Activated T-cell treated with anti-CD3 and anti-CD28 coated beads for 1 hour (primary cell): ENCODE data around the gene SBF2.
"Not testable (repeated sequence)": the region's sequence is repeated elsewhere in the genome, so short reads cannot be mapped to it uniquely, and the experiment has no call there.

Experiments used
- DNase-seq: peaks from one replicate; pipeline ENCODE4 v3.0.0-alpha.2; 2020; ENCODE audit warnings: low read depth

Gene SBF2

DNA sequence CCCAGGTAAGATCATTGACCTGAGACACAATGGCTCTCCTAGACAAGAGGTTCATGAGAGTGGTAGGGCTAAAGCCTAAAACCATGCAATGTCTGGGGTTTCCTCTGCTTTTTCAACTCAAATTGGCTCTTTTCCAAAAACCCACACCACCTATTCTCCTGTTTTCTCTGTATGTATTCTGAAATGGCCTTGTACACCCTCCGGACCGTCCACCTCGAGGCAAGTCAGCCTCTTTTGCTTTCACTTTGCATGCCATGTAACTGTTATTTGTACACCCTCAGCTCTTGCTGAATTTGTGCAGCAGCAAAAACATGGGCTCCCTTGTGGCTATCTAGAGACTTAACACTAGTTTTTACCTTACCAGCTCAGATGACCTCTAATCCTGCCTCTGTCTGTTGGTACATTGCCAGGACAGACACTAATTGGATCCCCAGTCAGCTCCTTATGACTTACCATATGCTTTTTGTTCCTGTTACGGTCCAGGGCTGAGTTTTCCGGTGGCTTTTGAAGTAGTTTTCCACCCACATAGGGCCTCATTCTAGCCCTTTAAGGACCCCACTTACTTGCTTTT is 288.0 kb downstream of the SBF2 start:
- DNase-seq: no peak

DNA sequence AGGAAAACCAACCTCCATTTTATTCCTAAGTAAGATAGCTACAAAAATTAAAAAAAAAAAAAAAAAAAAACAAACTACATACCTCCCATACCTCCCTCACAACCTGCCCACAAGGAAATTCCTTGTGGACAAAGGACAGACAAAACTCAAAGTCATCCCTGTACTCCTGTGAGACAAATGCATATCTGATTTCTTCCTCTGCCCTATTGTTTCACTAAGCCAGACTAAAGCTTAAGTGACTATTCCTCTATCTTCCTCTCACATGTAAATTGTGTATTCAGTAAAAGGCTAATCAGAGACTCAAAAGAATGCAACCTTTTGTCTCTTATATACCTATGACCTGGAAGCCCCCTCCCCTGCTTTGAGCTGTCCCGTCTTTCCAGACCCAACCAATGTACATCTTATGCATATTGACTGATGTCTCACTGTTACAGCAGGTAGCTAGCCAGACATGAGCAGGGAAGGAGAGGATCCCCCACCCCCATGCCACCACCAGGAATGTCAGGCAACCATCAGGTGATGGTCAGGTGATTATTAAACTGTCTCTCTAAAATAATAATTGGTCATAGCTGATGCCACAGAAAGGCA is 289.4 kb downstream of the SBF2 start:
- no peak for DNase-seq

DNA sequence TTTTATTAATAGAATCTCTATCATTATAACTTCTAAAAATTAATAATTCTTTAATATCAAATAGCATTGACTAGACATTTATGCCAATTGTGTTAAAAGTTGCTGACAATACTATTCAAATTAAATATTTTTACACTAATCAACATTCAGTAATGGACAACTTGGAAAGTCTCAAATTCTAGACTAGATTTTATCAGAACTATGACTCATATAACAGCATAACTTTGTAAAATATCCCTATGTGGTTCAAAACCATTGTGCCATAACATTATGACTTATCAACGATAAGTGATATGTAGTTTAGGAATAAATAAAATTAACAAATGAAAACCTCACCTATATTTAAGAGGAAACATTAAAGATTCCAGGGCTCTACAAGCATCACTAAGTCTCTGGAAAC is 291.8 kb downstream of the SBF2 start:
- no peak for DNase-seq

DNA sequence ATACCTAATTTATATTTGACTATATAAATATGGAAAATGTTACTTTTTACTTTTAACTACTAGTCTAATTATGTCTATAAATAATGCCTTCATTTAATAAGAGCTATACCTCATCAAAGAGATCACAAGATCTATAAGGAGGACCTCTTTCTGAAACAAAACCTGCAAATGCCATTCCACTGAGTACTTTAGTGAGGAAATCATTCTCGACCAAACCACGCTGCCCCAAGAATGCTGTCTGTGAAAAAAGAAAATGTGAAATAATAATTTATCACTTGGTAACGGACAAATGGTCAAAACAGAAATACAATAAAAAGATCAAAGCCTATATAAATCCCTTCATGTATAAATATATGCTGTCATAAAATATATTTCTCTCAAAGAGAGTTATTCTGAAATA is 301.7 kb downstream of the SBF2 start:
- no peak for DNase-seq

DNA sequence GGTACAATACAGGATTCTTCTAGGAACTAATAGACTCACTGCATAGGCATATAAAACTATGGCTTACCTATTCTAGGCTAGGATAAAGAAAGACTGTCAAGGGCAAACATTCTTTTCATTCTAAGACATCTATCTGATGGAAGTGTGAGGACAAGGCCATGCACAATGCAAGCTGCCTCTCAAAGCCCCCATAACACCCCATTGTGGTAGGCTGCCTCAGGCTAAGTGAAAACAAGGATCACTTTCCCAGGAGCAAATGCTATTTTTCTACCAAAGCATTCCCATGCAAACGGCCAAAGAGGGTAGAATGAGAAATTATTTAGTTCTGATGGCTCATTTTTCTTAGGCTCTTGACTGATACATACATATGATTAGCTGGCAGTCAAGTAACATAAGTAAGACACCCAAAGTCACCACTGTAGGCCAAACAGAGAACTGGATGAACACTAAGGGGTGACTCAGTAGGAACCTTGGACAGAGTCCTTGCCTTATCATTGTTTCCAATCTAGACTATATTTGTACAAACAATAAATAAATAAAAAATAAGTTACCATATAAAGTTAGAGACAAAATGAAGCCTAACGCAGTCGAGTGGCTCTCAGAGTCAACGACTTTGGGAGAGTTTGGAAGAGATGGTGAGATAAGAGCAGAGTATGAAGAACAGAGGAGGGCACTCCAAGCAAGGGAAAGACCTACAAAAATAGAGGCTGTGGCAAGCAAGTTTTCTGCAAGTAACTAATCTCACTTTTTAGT is 303.6 kb downstream of the SBF2 start:
- DNase-seq: no peak

DNA sequence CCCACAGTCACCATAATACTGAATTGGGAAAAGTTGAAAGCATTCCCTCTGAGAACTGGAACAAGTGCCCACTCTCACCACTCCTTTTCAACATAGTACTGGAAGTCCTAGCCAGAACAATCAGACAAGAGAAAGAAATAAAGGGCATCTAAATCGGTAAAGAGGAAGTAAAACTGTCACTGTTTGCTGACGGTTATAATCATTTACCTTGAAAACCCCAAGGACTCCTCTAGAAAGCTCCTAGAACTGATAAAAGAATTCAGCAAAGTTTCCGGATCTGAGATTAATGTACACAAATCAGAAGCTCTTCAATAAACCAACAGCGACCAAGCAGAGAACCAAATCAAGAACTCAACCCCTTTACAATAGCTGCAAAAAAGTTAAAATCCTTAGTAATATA is 306.7 kb downstream of the SBF2 start:
- not testable (repeated sequence) for DNase-seq

DNA sequence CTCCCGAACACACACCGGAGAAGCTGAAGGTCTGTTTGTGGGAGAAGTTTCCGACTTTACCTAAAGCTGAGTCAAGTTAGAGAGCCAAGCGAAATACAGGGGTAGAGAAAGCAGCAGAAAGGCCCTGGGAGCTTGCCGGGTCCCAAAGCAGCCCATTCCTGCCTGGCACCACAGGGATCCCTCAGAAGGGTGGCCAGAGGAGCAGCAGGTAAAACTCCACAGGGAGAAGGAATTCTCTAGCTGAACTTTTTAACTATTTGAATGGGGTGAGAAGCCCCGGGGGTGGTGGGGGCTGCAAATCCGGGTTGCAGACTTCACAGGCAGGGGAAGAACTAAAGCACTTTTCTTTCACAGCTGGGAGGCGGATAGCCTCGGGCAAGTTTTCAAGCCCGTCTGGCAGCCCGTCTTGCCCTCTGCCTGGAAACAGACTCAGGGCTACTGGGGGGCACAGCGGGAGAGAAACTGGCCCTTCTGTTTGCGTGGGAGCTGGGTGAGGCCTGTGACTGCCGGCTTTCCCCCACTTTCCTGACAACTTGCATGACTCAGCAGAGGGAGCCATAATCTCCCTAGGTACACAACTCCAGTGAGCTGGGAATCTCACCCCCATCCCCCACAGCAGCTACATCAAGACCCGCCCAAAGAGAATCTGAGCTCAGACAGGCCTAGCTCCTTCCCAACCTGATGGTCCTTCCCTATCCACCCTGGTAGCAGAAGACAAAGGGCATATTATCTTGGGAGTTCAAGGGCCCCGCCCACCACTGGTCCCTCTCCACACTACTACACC is 311.0 kb downstream of the SBF2 start:
- no peak for DNase-seq

DNA sequence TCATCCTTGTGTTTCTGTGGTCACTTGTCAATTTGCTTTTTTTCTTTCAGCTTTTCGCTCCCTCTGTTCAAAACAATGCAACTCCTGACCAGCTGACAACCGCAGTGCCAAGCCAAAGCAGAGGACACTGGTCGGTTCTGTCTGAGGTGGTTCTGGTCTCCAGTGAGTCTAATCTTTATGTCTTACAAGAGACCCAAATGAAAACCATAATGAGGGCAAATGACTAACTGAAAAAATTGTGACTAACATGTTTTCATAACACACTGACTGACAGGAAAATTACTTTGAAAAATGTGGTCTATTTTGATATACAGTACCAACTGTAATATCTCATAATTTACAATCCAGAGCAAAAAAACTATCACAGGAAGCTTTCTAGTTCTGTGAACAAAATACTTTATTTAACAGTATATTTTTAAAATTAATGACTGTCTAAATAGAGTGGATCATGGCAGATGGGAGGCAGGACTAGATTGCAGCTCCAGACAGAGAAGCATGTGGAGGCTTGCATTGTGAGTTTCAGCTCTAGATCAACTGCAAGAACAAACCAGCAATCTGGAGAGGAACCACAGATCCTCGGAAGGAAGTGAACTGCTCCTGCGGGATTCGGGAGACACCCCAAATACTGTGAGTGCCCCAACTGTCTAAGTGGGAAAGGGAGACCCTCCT is 311.8 kb downstream of the SBF2 start:
- DNase-seq: no peak

DNA sequence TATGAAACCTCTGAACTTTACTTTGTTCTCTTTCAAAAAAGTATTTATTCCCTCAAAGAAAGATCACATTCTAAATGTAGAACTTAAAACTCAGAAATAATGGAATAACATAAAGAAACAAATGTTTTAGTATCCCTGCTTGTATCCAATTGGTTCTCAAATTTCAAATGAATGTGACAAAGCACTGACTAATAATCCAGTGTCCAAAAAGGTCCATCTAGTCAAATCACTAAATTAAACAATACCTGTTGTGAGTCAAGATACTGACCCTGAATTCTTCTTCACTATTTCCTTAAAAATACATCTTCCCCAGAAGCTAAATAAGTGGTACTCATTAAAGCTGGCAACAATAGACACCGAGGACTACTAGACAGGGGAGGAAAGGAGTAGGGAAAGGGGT is 313.1 kb downstream of the SBF2 start:
- DNase-seq: no peak

DNA sequence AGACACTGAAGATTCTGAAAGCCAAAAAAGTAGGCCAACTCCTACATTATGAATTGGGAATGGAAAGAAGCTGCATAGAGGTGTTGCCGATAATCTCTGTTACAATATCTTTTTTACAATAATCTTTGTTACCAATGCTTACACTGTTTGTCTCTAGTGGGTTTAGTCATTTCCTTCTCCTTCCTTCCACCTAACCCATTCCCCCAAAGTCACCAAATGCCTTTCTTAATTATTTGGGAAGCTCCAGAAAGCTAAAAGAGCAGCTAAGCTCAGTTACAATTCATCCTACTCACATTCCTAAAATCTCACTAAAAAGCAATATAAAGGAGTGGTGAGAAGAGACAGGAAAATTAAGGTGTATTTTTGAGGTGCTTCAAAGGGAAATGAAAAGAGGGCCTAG is 316.5 kb downstream of the SBF2 start:
- DNase-seq: no peak

DNA sequence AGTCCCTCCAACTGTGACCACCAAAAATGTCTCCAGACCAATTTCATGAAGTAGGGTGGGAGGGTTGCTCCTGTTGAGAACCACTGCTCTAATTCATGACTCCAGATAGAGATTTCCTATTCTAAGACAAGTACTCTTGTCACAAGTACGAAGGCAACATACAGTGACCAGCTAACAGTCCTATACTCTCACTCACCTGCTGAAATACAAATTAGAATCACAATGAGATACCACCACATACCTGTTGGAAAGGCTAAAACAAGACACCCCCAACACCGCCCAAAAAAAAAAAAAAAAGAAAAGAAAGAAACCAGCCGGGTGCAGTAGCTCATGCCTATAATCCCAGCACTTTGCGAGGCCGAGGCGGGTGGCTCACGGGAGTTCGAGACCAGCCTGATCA is 319.6 kb downstream of the SBF2 start:
- DNase-seq: no peak

DNA sequence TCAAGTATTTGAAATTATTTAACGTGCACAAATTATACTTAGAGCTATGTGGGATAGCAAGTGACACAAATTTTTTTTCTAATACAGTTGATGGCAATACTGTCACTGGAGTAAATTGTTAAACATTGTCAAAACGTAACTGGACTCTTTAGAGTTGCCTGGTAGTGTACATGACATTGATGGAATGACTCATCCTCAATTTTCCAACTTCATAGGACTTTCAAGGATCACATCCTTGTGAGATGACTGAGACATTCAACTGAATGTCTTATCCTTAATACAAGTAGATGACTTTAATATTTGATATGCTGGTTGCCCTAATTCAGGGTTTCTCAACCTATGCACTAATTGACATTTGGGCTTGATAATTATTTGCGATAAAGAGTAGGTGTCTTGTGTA is 320.1 kb downstream of the SBF2 start:
- DNase-seq: no peak

DNA sequence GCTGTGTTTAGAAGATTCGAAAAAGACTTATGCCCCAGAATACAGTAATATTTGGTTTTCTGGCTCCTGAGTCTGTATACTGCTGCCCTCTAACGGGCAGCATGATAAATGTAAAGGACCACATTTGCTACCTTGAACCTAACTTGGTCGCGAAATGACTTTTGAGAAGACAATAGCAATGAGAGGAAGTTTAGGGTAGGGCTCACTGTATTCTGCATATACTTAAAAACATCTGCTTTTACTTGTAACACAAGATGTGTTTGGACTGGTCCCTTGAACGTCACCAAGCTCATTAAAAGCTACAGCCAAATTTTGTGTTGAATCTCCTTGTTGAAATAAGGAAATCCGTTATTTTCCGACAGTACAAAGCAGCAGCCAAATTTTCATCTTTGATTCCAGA is 321.0 kb downstream of the SBF2 start:
- DNase-seq: no peak

DNA sequence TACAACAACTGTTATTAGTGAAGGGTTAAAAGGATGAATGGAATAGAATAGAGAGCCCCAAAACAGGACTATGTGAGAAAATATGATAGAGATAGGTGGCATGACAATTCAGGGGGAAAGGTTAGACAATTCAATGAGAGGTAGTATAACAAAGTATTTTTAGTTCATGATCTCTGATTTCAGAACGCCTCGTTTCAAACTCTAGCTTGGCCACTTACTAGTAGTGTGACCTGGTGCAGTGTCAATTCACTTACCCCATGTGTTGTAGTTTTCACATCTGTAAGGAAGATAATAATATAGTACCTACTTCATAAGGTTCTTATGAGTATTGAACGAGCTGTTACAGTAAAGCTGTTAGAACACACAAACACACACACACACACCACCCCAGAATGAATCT is 322.1 kb downstream of the SBF2 start:
- no peak for DNase-seq

DNA sequence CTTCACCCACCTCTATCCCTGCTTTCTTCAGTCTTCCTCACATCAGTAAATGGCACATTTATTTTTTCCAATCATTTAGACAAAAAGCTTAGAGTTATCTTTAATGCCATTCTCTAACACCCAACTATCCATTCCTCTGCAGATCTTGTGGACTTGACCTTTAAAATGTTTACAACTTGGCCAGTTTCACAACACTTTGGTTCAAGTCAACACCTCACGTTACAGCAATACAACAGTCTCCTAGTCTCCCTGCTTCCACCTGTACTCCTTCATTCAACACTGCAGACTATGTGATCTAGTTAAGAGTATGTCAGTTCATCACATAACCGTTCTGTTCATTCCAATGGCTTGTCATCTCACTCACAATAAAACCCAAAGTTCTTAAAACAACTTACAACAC is 325.0 kb downstream of the SBF2 start:
- DNase-seq: no peak

DNA sequence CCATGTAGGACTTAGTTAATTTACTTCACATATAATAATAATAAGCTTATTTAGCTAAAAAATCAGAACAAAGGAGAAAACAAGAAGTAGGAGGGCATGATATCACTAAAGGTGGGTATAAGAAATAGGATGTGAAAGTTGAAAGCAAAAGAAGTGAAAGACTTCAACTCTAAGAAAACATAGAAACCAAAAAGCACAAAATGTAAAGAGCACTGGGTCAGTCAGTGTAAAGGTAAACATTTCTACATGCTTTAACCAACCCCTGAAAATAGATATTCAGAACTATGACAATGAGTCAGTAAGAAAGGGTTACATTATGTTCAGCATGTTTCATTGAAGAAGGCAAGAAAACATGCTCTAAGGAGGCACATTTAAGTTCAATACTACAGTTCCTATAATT is 331.3 kb downstream of the SBF2 start:
- DNase-seq: no peak

DNA sequence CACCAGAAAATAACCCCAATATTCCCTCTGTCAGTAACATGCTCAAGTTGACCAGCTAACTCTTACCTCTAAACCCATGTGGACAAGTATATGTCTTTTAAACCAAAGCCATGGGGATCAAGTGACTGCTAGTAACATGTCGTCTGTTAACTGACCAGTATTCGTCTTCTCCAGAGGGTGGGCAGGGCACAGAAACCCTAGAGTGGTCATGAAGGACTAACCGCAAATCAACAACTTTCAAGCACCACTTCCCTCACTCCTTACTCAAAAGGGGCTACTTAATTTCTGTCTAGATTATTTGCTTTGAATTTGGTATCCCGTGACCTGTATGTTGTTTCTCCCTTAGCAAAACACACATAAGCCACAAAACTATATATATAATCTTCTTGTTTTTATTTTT is 336.9 kb downstream of the SBF2 start:
- no peak for DNase-seq

DNA sequence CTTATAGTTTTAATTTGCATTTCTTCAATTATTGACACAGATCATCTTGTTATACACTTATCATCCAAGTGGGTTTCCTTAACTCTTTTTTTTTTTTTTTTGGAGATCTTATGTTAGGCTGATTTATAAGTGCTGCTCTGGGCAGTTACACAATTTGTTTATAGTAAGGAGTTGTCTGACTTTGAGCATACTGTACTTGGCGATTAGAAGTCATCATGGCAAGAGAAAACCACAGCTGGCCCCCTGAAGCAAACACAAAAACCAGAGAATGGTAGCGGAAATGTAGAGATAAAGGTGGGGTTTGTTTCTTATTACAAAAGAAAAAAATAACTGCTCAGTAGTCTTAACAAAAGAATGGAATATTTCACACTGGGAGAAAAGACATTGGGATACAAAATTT is 337.5 kb downstream of the SBF2 start:
- DNase-seq: no peak

DNA sequence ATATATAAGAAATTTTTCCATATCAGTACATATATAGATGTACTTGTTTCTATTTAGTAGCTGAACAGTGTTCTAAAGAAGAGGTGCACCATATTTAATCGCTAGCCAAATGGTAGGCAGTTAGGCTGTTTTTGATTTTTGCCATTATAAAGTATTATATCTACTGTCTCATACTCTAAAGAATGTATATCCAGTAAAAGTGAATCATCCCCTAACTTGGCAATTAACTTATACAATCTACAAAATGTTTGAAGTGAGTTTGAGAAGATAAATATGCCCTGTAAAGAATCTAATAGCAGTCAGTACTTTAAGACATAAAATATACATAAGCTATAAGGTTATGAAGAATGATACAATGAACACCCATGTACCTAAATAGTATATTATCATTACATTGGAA is 338.6 kb downstream of the SBF2 start:
- DNase-seq: no peak

DNA sequence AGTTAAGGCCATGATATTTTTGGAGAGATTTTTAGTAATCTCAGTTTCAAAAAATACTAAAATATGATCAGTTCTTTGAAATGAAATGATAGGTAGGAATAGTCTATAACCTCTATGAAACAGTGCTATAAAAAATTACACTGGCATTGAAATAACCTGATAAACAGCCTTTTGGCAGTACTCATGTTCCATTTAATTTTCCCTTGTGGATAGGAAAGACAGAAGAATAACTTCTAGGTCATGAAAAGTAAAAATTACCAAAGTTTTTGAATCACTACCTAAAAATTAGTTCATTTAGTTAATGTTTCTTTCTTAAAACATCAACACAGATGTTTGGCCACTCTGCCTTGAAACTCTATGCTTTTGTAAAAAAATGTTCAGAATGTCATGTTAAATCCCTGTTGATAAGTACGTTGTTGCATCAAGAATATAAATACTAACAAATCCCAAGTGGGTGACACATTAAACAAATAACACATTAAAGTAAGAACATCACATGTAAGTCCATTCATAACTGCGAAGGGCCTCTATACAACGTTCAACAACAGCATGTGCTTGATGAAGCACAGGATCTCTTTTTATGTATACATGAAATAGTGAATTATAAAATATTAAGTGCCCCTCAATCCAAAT is 339.9 kb downstream of the SBF2 start:
- DNase-seq: no peak

DNA sequence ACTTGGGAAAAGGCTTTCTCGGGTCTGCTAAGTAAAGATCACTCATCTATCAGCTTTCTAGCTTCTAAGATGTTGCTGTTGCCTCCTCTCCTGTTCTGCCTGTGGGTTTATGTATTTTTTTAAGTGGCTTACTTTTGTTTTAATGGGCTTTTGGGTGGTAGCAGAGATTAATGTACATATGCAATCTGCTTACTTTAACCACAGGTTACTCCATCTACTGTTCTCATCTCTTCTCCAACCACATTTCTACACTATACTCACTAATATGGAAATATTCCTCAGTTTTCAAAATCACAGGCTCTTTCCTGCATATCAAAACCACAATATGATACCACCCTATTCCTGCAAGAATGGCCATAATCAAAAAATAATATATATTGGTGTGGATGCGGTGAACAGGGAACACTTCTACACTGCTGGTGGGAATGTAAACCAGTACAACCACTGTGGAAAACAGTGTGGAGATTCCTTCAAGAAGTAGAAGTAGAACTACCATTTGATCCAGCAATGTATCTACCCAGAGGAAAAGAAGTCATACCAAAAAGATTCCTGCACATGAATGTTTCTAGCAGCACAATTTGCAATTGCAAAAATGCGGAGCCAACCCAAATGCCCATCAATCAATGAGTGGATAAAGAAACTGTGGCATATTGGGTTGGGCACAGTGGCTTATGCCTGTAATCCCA is 341.4 kb downstream of the SBF2 start:
- DNase-seq: no peak
